Measurements from ENCODE around the gene SLIT1.

SLIT1 gene

DNA sequence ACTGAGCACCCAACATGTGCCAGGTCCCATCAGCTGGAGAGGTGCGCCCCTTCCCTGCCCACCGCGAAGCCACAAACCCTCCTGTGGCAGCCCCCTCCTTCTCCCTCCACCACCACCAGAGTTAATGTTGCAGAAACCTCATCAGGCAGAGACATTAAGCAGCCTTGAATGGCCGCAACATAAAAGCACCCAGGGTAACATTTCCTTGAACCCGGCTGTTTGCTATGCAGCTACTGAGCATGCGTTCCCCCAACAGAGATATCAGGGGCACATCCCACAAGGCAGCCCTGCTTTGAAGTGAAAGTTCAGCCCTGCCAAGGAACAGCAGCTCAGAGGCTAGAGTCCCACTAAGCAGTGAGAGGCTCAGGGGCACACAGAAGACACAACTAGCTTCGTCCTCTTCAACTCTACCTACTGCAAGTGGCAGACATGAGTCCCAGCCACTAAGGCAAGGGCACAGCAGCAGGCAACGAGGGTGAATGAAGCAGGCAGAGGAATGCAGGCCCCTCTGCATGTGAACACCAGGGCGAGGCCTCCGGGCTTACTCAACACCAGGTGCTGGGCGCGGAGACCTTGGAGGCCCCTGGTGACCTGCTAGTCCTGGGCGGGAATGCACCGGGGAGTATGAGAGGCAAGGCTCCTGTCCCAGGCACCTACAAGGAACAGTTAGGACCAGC lies 107.4 kb downstream of the SLIT1 start:
- DNase-seq, result no peak

DNA sequence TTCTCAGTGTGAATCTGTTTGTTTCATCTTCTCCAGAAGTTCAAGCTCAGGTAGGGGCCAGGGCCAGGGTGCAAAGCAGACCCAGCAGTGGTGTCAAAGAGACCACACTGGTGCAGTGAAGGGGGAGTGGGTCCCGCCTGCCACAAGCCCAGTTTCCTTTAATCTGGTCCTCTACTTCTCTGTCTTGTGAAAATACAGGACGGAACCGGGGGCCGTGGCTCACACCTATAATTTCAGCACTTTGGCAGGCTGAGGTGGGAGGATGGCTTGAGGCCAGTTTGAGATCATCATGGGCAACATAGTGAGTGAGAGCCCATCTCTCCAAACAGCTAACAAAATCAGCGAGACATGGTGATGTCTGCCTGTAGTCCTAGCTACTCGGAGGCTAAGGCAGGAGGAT lies 109.0 kb downstream of the SLIT1 start:
- DNase-seq, result no peak

GRCh38 chr10:97075961-97076525 lies 109.7 kb downstream of the SLIT1 start:
- no peak for DNase-seq

GRCh38 chr10:97075421-97075820 lies 110.3 kb downstream of the SLIT1 start:
- no peak for DNase-seq

- DNase-seq, result no peak
Observed at GRCh38 chr10:97074256-97075145, 111.3 kb downstream of the SLIT1 start.

DNA sequence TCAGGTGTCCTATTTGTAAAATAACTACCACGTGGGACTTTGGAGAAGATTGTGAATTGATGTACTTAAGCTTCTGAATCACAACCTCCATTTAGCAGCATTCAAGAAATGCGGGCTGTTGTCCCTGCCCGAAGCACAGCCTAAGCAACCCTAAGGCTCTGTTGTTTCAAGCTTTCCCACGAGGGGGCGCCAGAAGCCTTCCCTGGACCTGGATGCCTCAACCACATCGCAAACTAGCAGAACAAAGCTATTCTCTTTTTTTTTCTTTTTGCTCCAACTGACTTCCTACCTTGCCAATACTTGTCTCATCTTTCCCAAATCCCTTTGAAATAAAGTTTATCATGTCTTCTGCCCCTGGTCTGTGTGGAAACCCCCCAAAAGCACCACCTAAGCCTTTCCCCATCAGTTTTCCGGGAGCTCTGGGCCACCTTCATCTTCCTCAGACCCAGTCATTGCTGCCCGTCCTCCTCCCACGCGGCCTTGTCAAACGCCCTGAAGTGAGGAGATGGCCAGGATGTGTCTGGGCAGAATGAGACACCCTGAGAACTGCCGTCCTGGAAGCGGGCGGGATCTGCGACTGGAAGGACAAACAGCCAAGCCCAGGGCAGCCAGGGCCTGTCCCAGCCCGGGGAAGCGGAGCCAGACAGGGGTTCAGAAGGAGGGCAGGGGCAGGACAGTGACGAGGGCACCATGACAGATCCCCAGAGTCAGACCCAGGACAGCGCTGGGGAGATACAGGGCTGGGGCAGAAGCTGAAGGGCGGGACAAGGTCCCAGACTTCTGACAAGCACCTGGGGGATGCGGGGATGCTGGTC lies 112.7 kb downstream of the SLIT1 start:
- peak; percentile 25 for DNase-seq

DNA sequence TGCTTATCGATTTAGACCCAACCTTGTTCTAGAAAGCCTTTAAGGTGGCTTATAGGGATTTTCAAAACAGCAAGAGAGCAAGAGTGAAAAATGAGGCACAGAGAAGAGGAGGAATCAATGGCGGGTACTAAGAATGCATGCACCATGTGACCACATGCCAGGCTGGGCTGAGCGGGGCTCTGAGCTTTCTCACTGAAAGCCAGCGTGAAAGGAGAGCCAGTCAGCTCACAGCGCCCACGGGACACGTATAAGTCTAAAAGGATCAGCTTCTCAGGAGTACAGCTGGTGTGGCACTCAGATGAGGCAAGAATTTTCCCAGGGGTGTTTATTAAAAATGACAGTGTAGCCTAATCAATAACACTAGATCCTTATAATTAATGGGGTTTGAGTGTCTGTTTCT lies 114.3 kb downstream of the SLIT1 start:
- no peak for DNase-seq

GRCh38 chr10:97069576-97070362 lies 116.0 kb downstream of the SLIT1 start:
- DNase-seq, result no peak

DNA sequence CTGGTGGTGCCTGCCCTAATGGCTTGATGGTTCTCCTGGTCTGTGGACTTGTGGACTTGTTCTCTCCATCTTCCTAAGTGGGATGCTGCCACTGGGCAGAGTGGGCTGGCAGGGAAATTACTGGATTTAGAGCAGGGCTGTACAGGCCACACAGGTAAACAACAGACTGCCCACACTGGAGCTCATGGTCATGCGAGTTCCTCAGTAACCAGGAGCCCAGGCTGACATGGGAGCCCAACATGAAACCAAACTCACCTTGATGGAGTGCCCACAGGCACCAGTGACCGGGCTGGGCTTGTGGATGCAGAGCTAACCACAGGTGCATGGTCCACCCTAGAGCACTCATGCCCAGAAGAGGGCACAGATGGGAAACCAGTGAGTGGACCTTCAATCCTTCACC lies 116.7 kb downstream of the SLIT1 start:
- DNase-seq, result no peak

GRCh38 chr10:97067716-97068391 lies 117.9 kb downstream of the SLIT1 start:
- no peak for DNase-seq

DNA sequence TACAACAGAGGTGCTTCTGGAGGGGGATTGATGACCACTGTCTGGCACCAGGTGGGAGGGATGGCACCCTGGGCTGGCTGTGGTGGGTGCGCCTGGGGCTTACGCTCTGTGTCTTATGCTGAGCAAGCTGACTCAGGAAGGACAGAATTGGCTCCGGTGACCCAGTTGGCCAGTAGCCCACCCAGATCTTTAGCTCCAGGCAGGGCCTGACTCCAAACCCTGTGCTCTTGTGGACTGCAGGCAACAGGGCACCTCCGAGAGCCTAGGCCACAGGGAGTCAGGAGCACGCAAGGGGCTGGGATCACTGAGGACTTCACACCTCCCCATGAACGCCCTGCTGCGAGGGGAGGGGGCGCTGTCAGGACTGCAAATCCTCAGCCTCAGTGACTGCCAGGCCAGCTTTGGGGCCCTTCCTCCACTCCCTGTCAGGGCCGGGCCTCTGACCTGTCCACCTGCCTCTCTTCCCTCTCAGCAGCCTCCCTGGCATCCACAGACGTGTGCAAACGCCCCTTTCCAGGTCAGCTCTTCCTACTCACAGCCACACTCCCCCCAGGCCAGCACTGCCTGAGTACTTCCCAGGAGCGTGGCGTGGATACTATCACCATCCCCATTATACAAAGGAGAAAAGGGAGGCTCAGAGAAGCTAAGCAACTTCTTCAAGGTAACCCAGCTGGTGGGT lies 118.7 kb downstream of the SLIT1 start:
- DNase-seq, result no peak

GRCh38 chr10:97065686-97066660 lies 119.8 kb downstream of the SLIT1 start:
- no peak for DNase-seq

GRCh38 chr10:97065128-97065527 lies 120.6 kb downstream of the SLIT1 start:
- DNase-seq, result no peak

- no peak for DNase-seq
Observed at GRCh38 chr10:97063983-97064837, 121.5 kb downstream of the SLIT1 start.

DNA sequence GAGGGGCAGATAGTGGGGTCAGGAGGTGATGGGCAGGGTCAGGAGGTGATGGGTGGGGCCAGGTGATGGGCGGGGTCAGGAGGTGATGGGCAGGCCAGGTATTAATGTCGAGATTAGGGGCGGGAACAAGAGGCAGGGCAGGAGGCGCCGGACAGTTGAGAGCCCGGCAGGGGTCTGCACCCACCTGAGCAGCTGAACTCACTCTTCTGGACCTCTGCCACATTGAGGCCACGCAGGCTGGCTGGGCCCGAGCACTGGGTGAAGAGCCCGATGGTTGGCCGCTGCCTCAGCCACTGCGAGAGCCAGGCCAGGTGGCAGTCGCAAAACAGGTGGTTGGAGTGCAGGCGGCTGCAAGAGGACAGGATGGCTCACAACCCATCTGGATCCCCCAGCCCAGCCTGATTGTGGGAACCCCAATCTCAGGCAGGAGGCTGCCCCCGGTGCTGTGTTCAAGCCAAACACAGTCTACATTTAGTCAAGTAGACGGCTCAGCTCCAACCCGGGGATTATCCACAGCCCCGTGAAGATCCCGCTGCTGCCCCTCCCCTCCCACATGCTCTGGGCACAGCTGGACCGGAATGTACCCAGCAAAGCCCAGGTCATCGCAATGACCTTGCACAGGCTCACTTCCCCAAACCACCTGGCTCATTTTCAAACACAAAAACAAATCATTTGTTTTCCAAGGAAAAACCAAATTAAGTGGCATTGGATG lies 122.3 kb downstream of the SLIT1 start:
- DNase-seq, result no peak

GRCh38 chr10:97062456-97062855 lies 123.3 kb downstream of the SLIT1 start:
- DNase-seq, result no peak

GRCh38 chr10:97062046-97062445 lies 123.7 kb downstream of the SLIT1 start:
- DNase-seq, result no peak

DNA sequence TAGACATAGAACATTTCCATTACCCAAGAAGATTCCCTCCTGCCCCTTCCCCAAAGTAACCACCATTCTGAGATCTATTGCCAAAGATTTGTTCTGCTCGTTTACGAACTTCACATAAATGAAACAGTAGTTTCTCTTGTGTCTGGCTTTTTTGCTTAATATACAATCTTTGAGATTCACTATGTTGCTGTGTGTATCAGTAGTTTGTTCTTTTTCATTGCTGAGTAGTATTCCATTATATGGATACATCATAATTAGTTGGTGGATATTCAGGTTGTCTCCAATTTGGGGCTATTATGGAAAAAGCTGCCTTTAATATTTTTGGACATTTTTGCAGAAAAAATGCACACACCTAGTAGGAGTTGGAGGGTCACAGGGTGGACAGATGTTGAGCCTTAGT lies 124.3 kb downstream of the SLIT1 start:
- no peak for DNase-seq
